NCI-H1048 (cell line): Measurements from ENCODE around the gene HES1.
A peak's percentile ranks its signal among the peaks of the same experiment; 100 is the strongest.
"Not testable (repeated sequence)": the region's sequence is repeated elsewhere in the genome, so short reads cannot be mapped to it uniquely, and the experiment has no call there.

Source experiments
- DNase-seq: peaks from one replicate; lab custom pipeline; 2025; lab: John Stamatoyannopoulos, UW

HES1 gene

GRCh38 chr3:194141415-194142155 lies 5.6 kb downstream of the HES1 start:
- DNase-seq, result peak; percentile 35

- no peak for DNase-seq
These were observed 6.4 kb downstream of the HES1 start for GRCh38 chr3:194142156-194142910.

GRCh38 chr3:194145702-194146101 lies 9.8 kb downstream of the HES1 start:
- no peak for DNase-seq

- DNase-seq, result no peak
These were observed 11.7 kb downstream of the HES1 start for GRCh38 chr3:194147679-194148078.

- DNase-seq, result no peak
These were observed 12.4 kb downstream of the HES1 start for GRCh38 chr3:194148383-194148782.

- no peak for DNase-seq
These were observed 14.4 kb downstream of the HES1 start for GRCh38 chr3:194150252-194150934.

GRCh38 chr3:194150935-194151302 lies 15.0 kb downstream of the HES1 start:
- not testable (repeated sequence) for DNase-seq

GRCh38 chr3:194154346-194154745 lies 18.4 kb downstream of the HES1 start:
- no peak for DNase-seq

- no peak for DNase-seq
These were observed 20.1 kb downstream of the HES1 start for GRCh38 chr3:194156095-194156494.

- no peak for DNase-seq
These were observed 23.0 kb downstream of the HES1 start for GRCh38 chr3:194158942-194159439.

GRCh38 chr3:194160158-194160557 lies 24.2 kb downstream of the HES1 start:
- no peak for DNase-seq

- DNase-seq, result no peak
These were observed 25.4 kb downstream of the HES1 start for GRCh38 chr3:194161131-194162045.

- DNase-seq, result no peak
These were observed 26.2 kb downstream of the HES1 start for GRCh38 chr3:194162070-194162678.

GRCh38 chr3:194162817-194163584 lies 27.1 kb downstream of the HES1 start:
- no peak for DNase-seq

GRCh38 chr3:194163697-194164096 lies 27.7 kb downstream of the HES1 start:
- DNase-seq, result no peak

- DNase-seq, result no peak
These were observed 28.9 kb downstream of the HES1 start for GRCh38 chr3:194164861-194165260.

- DNase-seq, result no peak
These were observed 29.5 kb downstream of the HES1 start for GRCh38 chr3:194165271-194166018.

- no peak for DNase-seq
These were observed 30.9 kb downstream of the HES1 start for GRCh38 chr3:194166682-194167479.
